GM21360 (cell line): ENCODE data around the gene UBE2E1.
A peak's percentile ranks its signal among the peaks of the same experiment; 100 is the strongest.
"Not testable (repeated sequence)": the region's sequence is repeated elsewhere in the genome, so short reads cannot be mapped to it uniquely, and the experiment has no call there.

Experiments
- ATAC-seq: cut with Tn5 transposase; IDR thresholded peaks from one replicate; pipeline ENCODE4 v1.9.1; 2021; ENCODE audit warnings: mild to moderate bottlenecking, moderate library complexity; ENCODE audit not compliant: unreplicated experiment

UBE2E1 gene

GRCh38 chr3:23840521-23840920 is 34.8 kb downstream of the UBE2E1 start:
- no peak for ATAC-seq

DNA sequence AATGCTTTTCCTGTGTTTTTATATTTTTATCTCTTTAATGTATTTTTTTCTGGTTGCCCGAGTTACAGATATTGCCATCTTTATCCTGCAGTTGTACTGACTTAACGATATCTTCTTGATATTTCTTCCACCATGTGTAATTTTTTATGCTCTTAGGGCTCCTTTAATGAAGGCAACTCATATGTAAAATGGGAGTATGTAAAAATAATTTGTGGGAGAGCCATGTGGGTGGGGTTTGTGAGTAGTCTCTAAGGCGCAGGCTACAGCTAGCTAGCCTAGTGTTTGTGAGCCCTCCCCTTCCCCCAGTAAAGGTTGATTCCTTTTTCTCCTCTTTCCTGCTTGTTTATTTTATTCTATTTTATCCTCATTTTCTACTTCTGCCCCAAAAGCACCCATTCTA is 38.1 kb downstream of the UBE2E1 start:
- no peak for ATAC-seq

- ATAC-seq: no peak
Measured at GRCh38 chr3:23845326-23846216, 39.8 kb downstream of the UBE2E1 start.

DNA sequence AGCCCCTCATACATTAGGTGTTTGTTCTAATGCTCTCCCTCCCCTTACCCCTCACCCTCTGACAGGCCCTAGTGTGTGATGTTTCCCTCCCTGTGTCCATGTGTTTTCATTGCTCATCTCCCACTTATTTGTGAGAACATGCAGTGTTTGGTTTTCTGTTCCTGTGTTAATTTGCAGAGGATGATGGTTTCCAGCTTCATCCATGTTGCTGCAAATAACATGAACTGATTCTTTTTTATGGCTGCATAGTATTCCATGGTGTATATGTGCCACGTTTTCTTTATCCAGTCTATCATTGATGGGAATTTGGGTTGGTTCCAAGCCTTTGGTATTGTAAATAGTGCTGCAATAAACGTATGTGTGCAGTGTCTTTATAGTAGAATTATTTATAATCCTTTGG is 43.7 kb downstream of the UBE2E1 start:
- not testable (repeated sequence) for ATAC-seq

DNA sequence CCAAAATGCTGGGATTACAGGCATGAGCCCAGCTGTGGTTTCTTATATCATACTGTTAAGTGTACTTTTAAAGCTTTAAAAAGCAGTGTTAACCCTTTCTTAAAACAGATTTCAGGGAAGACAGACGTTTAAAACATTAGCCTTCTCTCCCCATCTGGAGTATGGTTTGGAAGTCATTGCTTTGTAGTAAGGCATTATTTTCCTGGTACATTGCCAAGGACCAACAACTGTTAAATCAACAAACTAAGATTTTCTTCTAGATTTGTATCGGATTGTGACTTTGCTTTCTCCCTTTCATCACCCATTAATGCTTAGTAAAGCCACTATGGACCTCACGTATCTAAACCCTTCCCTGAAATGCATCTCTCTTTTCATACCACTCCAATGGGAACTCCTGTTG is 50.5 kb downstream of the UBE2E1 start:
- ATAC-seq: no peak

DNA sequence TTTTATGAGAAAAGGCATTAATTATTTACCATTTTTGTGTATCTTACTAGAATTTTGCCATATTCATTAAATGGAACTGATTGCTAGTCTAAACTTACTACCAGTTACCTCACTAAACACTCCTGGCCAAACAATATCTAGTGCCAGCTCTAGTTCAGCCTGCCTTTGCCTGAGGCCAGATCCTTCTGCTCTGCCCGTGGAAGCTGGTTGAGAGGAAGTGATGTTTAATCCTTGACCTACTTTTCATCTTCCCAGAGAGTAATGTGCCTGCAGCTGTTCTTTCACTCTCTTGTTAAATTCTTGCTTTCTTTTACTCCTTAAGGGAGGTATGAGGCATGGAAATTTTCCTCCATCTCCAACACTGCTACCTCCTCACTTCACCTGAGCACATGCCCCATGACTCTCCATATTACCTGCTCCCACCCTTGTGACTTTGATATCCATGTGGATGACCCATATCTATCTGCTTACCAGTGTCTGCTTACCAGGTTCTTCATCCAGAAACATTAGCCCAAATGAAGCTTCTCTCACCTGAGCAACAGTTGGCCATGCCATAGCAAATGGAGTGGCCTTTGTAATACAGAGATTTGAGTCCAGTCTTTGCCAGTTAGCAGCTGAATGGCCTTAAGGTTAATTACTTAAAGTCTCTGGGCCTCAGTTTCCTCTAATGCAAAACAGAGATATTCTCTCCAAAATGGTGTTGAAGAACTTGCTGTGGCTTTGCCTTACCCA is 53.4 kb downstream of the UBE2E1 start:
- ATAC-seq: no peak

DNA sequence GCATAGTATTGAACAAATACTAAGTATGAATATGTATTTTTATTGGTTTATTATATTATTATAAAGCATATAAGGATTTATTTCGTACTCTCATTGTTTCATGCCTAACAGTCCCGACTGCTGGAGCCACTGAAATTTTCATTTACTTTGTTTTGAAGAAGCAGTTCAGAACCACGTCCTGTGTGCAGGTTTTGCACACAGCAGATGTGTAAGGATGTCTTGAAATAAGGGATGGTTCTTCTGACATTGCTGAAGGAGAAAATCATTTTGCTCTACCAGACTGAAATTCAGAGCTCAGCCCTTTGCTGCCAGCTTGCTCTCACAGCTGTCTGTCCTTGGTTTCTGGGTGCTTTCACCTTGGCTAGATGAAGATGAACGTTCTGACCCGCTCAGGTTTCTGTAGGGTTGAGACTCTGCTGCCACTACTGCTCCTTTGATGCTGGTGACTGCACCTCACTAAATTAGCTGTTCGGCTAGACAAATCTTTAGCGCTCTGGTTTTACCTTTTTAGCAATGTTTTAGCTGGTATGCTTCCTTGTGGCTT is 54.2 kb downstream of the UBE2E1 start:
- ATAC-seq: no peak

GRCh38 chr3:23861689-23862088 is 55.9 kb downstream of the UBE2E1 start:
- ATAC-seq: no peak

DNA sequence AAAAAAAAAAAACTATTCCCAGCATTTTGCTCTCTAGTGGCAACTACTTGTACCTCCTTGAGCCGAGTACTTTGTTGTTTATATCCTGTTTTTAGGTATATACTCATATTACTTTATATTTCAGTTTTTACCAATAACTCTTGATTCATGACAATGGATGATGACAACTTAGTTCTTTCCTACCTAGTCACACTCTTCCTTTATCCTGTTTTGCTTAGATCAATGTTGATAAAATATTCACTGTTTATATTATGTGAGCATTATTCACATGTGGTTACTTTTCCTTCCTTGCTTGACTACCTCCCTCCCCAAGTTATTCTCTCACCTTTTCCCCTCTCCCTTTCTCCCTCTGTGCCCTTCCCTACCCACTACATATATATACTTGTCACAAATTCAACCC is 57.3 kb downstream of the UBE2E1 start:
- no peak for ATAC-seq

DNA sequence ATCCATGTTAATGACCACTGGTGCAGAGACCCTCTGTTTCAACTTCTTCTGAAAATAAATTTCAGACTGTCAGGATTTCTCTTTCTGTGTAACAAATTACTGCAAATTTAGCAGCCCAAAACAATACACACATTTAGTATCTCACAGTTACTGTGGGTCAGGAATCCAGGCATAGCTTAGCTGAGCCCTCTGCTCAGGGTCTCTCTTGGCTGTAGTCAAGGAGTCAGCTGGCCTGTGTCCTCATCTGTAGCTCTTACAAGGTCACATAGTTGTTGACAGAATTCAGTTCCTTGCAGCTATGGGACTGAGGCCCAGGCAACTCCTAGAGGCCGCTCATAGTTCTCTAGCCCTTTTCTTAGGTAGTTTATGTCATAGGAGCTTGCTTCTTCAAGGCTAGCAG is 59.2 kb downstream of the UBE2E1 start:
- no peak for ATAC-seq

- peak; percentile 81 for ATAC-seq
Measured at GRCh38 chr3:23865595-23866396, 60.0 kb downstream of the UBE2E1 start.

- no peak for ATAC-seq
Measured at GRCh38 chr3:23867400-23867799, 61.6 kb downstream of the UBE2E1 start.

DNA sequence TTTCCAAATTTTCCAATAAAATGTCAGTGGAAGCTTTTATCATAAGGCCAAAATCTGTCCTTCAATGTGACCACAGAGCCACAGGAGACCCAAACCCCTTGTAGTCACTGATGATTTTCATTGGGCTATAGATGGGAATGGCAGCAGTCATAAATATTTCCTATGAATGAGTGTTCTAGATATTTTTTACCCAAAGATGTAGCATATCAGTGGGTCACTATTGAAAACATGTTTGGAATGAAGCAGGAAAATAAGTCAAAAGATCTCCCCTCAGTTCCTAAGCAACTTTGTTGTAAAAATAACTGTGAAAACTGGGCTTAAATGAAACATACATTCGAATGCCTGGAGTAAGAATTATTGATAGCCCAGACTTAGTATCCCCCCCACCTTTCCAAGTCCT is 62.1 kb downstream of the UBE2E1 start:
- no peak for ATAC-seq

DNA sequence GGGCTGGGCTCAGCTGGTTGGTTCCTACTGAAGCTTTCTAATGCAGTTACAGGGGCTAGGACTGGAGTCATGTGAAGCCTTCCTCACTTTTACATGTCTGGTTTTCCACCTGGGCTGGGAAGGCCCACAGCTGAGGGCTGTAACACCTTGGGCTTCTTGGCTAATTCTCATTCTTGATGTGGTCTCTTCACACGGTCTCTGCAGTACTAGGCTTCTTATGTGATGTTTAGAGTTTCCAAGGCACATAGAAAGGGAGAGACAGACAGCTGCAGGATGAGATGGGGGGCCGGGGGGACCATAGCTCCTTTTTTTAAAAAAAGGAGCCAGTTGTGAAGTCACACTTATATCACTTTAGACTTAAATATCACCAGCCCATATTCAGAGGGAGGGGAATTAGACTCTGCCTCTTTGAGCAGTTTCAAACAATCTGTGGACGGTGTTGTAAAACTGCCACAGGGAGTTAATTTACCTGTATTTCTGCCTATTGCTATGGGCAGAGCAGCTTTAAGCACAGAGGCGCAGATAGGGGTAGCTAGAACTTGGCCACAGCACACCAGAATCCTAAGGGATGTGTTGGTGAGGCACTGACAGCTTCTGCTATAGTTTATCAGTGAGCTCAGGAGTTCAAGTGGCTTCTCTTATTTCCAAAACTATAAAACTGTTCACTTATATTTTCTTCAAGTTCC is 64.4 kb downstream of the UBE2E1 start:
- no peak for ATAC-seq

DNA sequence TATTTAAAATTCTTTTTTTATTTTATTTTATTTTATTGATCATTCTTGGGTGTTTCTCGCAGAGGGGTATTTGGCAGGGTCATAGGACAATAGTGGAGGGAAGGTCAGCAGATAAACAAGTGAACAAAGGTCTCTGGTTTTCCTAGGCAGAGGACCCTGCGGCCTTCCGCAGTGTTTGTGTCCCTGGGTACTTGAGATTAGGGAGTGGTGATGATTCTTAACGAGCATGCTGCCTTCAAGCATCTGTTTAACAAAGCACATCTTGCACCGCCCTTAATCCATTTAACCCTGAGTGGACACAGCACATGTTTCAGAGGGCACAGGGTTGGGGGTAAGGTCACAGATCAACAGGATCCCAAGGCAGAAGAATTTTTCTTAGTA is 64.9 kb downstream of the UBE2E1 start:
- not testable (repeated sequence) for ATAC-seq

DNA sequence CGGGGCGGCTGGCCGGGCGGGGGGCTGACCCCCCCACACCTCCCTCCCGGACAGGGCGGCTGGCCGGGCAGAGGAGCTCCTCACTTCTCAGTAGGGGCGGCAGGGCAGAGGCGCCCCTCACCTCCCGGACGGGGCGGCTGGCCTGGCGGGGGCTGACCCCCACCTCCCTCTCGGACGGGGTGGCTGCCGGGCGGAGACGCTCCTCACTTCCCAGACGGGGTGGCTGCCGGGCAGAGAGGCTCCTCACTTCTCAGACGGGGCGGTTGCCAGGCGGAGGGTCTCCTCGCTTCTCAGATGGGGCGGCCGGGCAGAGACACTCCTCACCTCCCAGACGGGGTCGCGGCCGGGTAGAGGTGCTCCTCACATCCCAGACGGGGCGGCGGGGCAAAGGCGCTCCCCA is 65.6 kb downstream of the UBE2E1 start:
- ATAC-seq: not testable (repeated sequence)

DNA sequence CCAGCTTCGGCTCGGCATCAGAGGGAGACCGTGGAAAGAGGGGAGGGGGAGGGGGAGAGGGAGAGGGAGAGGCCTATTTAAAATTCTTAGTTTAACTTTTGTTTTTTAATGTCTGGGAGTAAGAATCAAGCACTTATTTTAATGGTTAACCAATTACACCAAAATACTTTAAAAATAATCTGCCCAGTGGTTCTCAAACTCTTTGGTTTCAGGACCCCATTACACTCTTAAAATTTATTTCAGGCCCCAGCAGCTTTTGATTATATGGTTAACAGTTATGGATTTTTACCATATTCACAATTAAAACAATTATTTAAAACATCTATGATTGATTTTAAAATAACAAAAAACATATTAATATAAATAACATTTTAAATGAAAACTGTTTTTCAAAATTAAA is 66.6 kb downstream of the UBE2E1 start:
- ATAC-seq: no peak

DNA sequence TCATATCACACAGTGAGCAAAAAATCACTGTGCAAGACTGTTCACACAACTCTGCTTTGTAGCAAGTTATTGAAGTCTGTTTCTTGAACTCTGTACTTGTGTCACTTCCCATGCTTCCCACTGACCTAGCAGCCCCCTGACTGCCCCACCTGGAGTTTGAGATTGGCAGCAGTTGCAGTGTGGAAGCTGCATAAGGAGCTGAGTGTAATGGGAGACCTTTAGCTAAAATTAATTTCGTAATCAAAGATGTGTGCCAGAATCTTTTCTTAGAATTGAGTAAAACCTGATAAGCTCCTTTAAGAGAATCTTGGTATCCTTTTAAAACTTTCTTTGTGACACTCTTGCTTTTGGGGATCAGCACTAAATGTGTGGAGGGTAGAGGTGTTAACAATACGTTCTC is 68.2 kb downstream of the UBE2E1 start:
- no peak for ATAC-seq

- ATAC-seq: no peak
Measured at GRCh38 chr3:23874359-23875112, 68.8 kb downstream of the UBE2E1 start.
